HG03139 (cell line): ENCODE measurements around the gene OR56B1.

ENCODE experiments used
- ATAC-seq: cut with Tn5 transposase; IDR thresholded peaks from one replicate; pipeline ENCODE4 v1.9.1; 2021; ENCODE audit not compliant: unreplicated experiment

OR56B1 gene

DNA sequence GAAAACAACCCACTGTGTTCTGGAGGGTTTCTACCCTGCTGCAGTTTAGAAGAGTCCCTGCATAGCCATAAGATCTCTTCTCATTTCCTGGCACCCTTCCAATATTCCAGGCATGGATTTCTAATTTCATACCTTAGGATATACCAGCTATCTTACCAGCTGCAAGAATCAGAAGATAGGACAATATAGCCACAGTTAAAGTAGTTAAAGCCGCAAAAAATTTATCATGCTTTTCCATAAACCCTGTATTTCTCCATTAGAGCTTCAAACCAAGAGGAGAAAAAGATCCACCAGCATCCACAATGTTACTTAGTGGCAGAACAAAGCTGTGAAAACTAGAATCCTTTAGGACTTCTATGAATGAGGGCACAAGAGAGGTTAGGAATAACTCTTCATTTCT lies 8.6 kb upstream of the OR56B1 start:
- no peak for ATAC-seq

DNA sequence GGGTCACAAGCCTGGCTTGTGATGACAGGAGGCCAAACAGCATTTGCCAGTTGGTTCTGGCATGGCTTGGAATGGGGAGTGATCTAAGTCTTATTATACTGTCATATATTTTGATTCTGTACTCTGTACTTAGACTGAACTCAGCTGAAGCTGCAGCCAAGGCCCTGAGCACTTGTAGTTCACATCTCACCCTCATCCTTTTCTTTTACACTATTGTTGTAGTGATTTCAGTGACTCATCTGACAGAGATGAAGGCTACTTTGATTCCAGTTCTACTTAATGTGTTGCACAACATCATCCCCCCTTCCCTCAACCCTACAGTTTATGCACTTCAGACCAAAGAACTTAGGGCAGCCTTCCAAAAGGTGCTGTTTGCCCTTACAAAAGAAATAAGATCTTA lies 843 bp downstream of the OR56B1 start:
- ATAC-seq = no peak

- no peak for ATAC-seq
These were observed 1.6 kb downstream of the OR56B1 start for GRCh38 chr11:5737670-5738392.

DNA sequence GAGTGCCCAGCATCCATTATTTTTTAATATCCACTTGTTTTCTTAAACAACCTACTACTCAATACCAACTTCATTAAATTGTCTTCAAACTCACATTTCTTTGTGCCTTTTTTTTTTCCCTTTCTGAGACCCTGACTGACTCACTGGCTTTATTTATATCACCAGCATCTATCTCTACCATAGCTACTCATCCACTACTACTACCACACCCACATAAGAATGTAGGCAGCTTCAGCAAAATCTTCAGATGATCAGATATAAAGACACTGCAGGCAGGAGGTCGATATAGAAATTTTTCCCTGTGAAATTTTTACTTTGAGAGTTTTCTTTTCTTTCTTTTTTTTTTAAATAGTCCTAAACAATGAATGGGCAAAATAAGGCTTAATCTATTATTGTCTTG lies 2.2 kb downstream of the OR56B1 start:
- ATAC-seq = no peak

GRCh38 chr11:5746614-5747013 lies 10.4 kb downstream of the OR56B1 start:
- no peak for ATAC-seq

DNA sequence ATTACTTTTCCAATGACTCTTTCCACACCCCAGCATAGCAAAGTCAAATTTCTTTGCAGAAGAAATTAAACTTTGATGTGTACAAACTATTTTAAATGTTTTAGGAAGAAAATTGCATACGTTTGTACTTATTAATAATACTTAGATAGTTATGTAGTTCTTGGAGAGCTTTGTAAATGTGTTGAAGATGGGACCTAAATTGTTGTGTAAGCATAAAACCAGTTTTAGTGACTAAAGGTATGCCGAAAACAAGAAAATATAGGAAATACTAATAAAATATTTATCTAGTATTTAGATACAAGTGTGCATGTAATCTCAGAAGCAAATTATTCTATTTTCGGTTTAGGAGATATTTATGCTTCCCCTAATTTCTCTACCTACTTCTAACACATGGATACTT lies 13.6 kb downstream of the OR56B1 start:
- ATAC-seq = no peak

DNA sequence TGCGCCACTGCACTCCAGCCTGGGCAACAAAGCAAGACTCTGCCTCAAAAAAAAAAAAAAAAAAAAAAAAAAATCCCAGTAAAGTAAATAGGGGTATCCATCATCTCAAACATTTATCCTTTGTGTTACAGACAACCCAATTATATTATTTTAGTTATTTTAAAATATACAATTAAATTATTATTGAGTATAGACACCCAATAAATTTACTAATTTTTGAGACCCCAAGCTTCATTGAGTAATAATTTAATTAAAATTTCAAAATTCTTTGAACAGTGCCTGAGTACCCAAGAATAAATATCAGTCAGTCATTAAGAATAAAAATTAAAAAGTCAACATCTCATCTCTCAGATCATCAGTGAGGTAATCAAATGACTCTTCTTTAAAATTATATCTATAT lies 17.7 kb downstream of the OR56B1 start, which contains the start of gene OR52N4:
OR52N4 (plus strand) TSS at position 301 of the 400 bp plus-strand sequence. CDS start 498 bp downstream, outside the sequence.
- ATAC-seq = no peak

DNA sequence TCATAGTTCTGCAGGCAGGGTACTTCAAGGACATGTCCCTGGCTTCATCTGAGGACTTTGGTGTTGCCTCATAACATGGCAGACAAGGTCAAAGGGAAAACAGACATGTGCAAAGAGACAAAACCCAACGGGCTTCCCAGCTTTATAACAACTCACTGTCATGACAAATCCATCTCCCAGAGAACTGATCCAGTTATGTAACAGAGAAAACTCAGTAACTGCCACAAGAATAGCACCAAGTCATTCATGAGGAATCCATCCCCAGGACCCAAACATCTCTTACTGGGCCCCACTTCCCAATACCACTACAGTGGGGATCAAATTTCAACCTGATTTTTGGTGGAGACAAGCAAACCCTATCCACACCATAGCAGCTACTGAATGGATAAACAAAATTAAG lies 30.8 kb downstream of the OR56B1 start:
- no peak for ATAC-seq

- no peak for ATAC-seq
These were observed 47.0 kb downstream of the OR56B1 start, which contains the start of gene OR52N5 for GRCh38 chr11:5783255-5783654. Gene OR52N5 (minus strand): TSS chr11:5783355. CDS start chr11:5778634, 4,721 bp downstream.
